Urinary bladder (tissue), 4 donors: ENCODE results near the gene DCPS. TPM values are rescaled to one million over a fixed set of nuclear protein-coding genes. Genes with fewer than 3 reads are reported as not detected.
A peak's percentile ranks its signal among the peaks of the same experiment; 100 is the strongest.

ENCODE experiments used
- DNase-seq: peaks from one replicate; pipeline ENCODE4 v3.0.0-alpha.2; 2015; ENCODE audit errors: extremely low spot score
- H3K27ac ChIP-seq: one replicate; pipeline ENCODE4 v1.5.1; 2013; ENCODE audit warnings: low read depth, mild to moderate bottlenecking, moderate library complexity
- H3K36me3 ChIP-seq: one replicate; pipeline ENCODE4 v1.6.1; 2013; ENCODE audit warnings: mild to moderate bottlenecking, moderate library complexity; ENCODE audit not compliant: insufficient read depth
- H3K4me1 ChIP-seq: one replicate; pipeline ENCODE4 v1.6.1; 2013; ENCODE audit warnings: mild to moderate bottlenecking, moderate library complexity; ENCODE audit not compliant: insufficient read depth
- H3K4me3 ChIP-seq: one replicate; pipeline ENCODE4 v1.5.1; 2013; ENCODE audit warnings: low read depth, low read length
- WGBS: extraction: QIAGEN DNeasy Blood & Tissue Kit; methylation state at CpG from one replicate; pipeline ENCODE4 v1.1.7; 2013; 5-methylcytosine and 5-hydroxymethylcytosine counted together
- polyA plus RNA-seq: library from polyadenylated mRNA; stranded (reverse); fragments of 200-250 nt; gene quantifications from one replicate; pipeline ENCODE4 v1.2.3, GENCODE V29; 2013
- total RNA-seq: library from RNA; depleted of rRNA; stranded (reverse); fragments of >200 nt; gene quantifications from one replicate; pipeline ENCODE4 v1.2.3, GENCODE V29; 2014
- donor health status: healthy with polysubstance abuse.
- donor health status: healthy.

DCPS gene
- total and polyA plus RNA-seq, 2 donors: 6.7 to 28.3 TPM

- H3K27ac ChIP-seq: peak overlapping the region; percentile 69
- H3K4me1 ChIP-seq: no peaks in the 10 kb centered on the region
- H3K36me3 ChIP-seq: no peaks in the 10 kb centered on the region
- WGBS: 64% methylated on average over 17 of the region's 17 CpGs
- no peak for DNase-seq
- H3K4me3 ChIP-seq: no peak overlapping the region
These were observed 44.1 kb downstream of the DCPS start for GRCh38 chr11:126347751-126348668.

GRCh38 chr11:126348806-126349582 lies 45.1 kb downstream of the DCPS start:
- DNase-seq: no peak
- H3K27ac ChIP-seq: peak overlapping the region; percentile 53
- H3K4me1 ChIP-seq: no peaks in the 10 kb centered on the region
- no peaks in the 10 kb centered on the region for H3K36me3 ChIP-seq
- no peak overlapping the region for H3K4me3 ChIP-seq
- WGBS: 44% methylated on average over 8 of the region's 8 CpGs

- H3K36me3 ChIP-seq: no peaks in the 10 kb centered on the region
- H3K4me3 ChIP-seq: no peak overlapping the region
- no peak overlapping the region for H3K27ac ChIP-seq
- 54% methylated on average over 5 of the region's 5 CpGs for WGBS
- DNase-seq: no peak
- H3K4me1 ChIP-seq: no peaks in the 10 kb centered on the region
These were observed 47.0 kb downstream of the DCPS start for GRCh38 chr11:126350836-126351235.

- 55% methylated on average over 3 of the region's 3 CpGs for WGBS
- Histone ChIP-seq H3K36me3 (no peaks in the 10 kb centered on the region), H3K27ac (no peak overlapping the region), H3K4me1 (no peaks in the 10 kb centered on the region), H3K4me3 (no peak overlapping the region)
- DNase-seq: no peak
These were observed 48.3 kb downstream of the DCPS start for GRCh38 chr11:126352163-126352562.

- H3K27ac ChIP-seq: peak overlapping the region; percentile 25
- DNase-seq: no peak
- no peaks in the 10 kb centered on the region for H3K4me1 ChIP-seq
- no peaks in the 10 kb centered on the region for H3K36me3 ChIP-seq
- 81% methylated on average over 4 of the region's 4 CpGs for WGBS
- no peak overlapping the region for H3K4me3 ChIP-seq
These were observed 49.3 kb downstream of the DCPS start for GRCh38 chr11:126352934-126353801.

- Histone ChIP-seq H3K36me3 (no peaks in the 10 kb centered on the region), H3K4me1 (no peaks in the 10 kb centered on the region), H3K27ac (peak overlapping the region; percentile 87), H3K4me3 (peak overlapping the region; percentile 80)
- 22% methylated on average over 15 of the region's 15 CpGs for WGBS
- no peak for DNase-seq
These were observed 50.9 kb downstream of the DCPS start for GRCh38 chr11:126354631-126355323.

- H3K4me3 ChIP-seq: peak within 1 kb of the TSS; percentile 80
- no peaks in the 10 kb centered on the region for H3K36me3 ChIP-seq
- under 1% methylated on average over 71 of the region's 71 CpGs for WGBS
- H3K27ac ChIP-seq: peak within 1 kb of the TSS; percentile 87
- DNase-seq: no peak
- H3K4me1 ChIP-seq: no peaks in the 10 kb centered on the region
These were observed 51.6 kb downstream of the DCPS start, which contains the start of gene ST3GAL4 for GRCh38 chr11:126355324-126355925. Gene ST3GAL4 (plus strand): TSS chr11:126355686. CDS start chr11:126406156, 50,470 bp downstream.

- Histone ChIP-seq H3K4me1 (no peaks in the 10 kb centered on the region), H3K36me3 (no peaks in the 10 kb centered on the region), H3K4me3 (peak overlapping the region; percentile 80), H3K27ac (peak overlapping the region; percentile 68)
- 6% methylated on average over 46 of the region's 46 CpGs for WGBS
- no peak for DNase-seq
These were observed 52.4 kb downstream of the DCPS start for GRCh38 chr11:126355926-126356897.

GRCh38 chr11:126357055-126357962 lies 53.4 kb downstream of the DCPS start:
- Histone ChIP-seq H3K4me1 (no peaks in the 10 kb centered on the region), H3K36me3 (no peaks in the 10 kb centered on the region), H3K27ac (peak overlapping the region; percentile 68), H3K4me3 (peak overlapping the region; percentile 80)
- DNase-seq: no peak
- WGBS: 59% methylated on average over 17 of the region's 17 CpGs

- no peaks in the 10 kb centered on the region for H3K36me3 ChIP-seq
- no peaks in the 10 kb centered on the region for H3K4me1 ChIP-seq
- H3K27ac ChIP-seq: peak overlapping the region; percentile 35
- DNase-seq: no peak
- WGBS: 59% methylated on average over 18 of the region's 18 CpGs
- no peak overlapping the region for H3K4me3 ChIP-seq
These were observed 54.3 kb downstream of the DCPS start for GRCh38 chr11:126357969-126358762.
